Fibroblast of villous mesenchyme (primary cell): ENCODE measurements around the gene RTL1. TPM values are rescaled to one million over a fixed set of nuclear protein-coding genes. Genes with fewer than 3 reads are reported as not detected.

Source experiments
- DNase-seq: peaks from one replicate; pipeline ENCODE4 v3.0.0-alpha.2; 2010; ENCODE audit warnings: low read depth
- H3K4me3 ChIP-seq: 2 replicates; pipeline ENCODE4 v1.5.1; 2011; ENCODE audit warnings: low read depth, mild to moderate bottlenecking, low read length
- total RNA-seq: library from RNA; depleted of rRNA; stranded (reverse); fragments of >200 nt; gene quantifications from 2 replicates; pipeline ENCODE4 v1.2.3, GENCODE V29; 2012
- TF ChIP-seq, protein P1 (sequence below): IDR thresholded peaks from 2 replicates; pipeline ENCODE4 v1.5.1; 2012; ENCODE audit warnings: low read depth, mild to moderate bottlenecking, low read length; ENCODE audit not compliant: insufficient read depth

RTL1 gene
- total RNA-seq, 1 donor = not detected

DNA sequence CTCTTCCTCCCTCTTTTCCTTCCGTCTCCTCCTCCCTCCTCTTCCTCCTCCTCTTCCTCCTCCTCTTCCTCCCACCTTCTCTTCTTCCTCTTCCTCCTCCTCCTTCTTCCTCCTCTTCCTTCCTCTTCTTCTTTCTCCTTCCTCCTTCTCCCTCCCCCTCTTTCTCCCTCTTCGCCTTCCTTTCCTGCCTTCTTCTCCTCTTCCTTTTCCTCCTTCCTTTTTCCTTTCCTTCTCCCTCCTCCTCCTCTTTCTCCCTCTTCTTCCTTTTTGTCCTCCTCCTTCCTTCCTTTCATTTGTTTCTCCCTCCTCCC lies 41.6 kb downstream of the RTL1 start:
- DNase-seq = no peak
- TF ChIP-seq, protein P1, sequence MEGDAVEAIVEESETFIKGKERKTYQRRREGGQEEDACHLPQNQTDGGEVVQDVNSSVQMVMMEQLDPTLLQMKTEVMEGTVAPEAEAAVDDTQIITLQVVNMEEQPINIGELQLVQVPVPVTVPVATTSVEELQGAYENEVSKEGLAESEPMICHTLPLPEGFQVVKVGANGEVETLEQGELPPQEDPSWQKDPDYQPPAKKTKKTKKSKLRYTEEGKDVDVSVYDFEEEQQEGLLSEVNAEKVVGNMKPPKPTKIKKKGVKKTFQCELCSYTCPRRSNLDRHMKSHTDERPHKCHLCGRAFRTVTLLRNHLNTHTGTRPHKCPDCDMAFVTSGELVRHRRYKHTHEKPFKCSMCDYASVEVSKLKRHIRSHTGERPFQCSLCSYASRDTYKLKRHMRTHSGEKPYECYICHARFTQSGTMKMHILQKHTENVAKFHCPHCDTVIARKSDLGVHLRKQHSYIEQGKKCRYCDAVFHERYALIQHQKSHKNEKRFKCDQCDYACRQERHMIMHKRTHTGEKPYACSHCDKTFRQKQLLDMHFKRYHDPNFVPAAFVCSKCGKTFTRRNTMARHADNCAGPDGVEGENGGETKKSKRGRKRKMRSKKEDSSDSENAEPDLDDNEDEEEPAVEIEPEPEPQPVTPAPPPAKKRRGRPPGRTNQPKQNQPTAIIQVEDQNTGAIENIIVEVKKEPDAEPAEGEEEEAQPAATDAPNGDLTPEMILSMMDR = no peak
- no peak overlapping the region for H3K4me3 ChIP-seq

DNA sequence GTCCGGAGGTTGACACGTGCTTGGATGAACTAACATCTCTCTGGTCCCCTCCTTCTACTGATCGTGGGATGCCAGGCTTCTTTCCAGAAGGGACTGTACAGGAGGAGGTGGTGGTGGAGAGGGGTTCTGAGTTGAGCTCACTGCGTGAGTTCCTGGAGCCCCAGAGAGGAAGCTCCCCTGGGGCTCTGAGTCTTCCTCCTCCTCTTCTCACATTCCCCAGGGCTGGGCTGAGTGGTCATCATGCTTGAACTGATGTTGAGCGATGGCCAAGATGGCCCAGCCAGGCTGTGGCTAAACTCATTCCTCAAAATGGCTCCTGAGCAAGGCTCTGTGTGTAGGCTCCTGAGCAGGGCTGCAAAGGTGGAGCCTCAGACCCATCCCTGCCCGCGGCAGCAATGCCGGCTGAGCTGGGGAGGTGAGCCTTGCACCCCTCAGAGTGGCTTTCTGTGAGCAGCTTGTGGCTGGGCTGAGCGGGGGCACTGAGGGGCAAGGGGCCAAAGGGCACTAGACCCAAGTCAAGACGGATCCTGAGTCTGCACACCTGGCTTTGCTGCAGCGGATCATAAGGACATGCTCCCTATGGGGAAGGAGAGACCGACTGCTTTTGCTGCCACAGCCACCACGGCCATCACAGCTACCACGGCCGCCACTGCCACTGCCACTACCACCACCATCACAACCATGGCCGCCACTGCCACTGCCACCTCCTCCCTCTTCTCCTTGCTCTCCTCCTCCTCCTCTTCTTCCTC lies 42.2 kb downstream of the RTL1 start:
- DNase-seq = no peak
- no peak overlapping the region for H3K4me3 ChIP-seq
- TF ChIP-seq, protein P1 = no peak

DNA sequence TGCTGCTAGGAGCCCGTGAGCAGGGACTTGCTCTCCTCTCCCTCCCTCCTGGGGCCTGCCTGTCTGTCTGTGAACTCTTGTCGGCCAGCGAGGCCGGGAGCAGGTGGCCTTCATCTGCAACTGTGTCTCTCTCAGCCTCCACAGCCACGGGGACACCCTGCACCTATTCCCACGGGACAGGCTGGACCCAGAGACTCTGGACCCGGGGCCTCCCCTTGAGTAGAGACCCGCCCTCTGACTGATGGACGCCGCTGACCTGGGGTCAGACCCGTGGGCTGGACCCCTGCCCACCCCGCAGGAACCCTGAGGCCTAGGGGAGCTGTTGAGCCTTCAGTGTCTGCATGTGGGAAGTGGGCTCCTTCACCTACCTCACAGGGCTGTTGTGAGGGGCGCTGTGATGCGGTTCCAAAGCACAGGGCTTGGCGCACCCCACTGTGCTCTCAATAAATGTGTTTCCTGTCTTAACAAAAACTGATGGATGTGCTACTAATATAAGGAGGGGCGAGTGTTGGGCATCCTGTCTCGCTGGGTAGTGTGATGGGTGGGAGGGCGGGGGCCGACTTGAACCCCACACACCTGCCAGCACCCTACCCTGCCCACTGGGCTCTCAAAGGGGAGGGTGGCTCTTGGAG lies 42.9 kb downstream of the RTL1 start:
- no peak overlapping the region for H3K4me3 ChIP-seq

DNA sequence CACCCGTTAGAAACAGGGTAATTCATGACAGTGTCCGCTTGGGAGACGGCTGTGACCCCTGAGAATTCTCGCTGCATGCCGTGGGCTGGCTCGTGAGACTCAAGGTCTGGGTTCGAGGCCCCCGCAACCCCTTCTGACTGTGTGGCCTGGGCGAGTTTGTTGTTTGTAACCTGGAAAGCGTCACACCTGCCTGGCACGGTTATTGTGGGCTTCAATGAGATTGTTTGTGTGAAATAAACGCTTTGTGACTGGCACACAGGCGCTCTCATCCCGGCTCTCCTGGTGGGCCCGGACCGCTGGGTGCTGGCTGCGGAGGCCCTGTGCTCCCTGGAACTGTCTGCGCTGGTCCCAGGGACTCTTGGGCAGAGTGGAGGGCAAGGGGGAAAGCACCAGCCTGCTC lies 43.7 kb downstream of the RTL1 start:
- H3K4me3 ChIP-seq = no peak overlapping the region
- DNase-seq = no peak
- TF ChIP-seq, protein P1 = no peak

More for the DNA sequence above, 42.9 kb downstream of the RTL1 start:
- no peak for DNase-seq
- TF ChIP-seq, protein P1 = no peak

DNA sequence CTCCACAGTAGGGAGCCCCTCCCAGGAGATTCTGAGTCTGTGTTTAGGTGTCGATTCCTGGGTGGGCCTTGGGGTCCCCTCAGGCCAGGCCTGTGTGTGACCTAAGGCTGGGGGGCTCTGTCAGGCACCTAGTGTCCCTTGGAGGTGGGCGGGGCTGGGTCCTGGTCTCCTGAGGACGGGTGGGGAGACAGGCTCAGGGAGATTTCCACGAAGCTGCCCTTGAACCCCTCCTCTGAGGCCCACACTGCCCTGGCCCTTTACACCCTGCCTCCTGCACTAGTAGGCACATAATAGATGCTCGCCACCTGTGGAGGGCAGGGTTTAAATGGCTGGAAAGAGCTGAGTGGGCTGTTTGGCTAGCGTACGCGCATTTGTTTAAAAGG lies 44.7 kb downstream of the RTL1 start:
- no peak for DNase-seq

DNA sequence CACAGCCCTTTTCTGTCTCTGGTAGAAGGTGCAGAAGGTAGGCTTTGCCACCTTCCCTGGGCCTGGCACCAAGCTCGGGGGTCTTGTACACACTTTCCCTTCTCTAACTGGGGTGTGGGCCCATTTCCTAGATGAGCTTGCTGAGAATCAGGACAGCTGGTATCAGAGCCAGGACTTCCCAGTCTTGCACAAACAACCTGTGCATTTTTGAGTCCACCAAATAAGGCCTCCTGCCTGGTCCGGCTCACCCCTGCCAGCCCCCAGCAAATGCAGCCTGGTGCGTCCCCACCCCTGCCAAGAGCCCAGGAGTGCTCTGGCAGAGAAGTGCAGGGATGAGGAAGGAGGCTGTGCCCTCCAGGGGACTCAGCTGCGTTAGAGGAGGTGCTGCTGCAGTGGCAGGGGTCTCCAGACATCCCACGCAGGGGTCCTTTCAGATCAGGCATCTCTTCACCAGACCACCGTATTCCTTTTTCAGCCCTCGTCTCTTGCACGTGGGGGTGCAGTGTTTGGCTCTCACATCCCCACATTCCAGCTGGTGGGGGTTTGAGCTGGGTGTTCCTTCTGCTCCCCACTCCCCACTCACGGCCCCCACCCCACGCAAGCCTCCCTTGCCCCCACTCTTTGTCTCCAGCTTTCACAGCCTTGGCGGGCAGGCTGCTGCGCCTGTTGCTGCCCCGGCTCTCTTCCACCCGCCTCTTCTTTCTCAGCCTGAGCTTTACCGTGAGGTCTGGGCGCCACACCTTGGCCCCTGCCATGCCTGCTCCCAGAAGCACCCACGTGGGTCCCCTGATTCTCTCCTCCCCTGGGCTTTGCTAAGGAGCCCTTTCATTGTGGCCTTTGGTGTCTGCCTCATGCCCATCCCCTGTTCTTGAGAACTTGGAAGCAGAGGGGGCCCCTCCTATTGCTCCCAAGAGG lies 45.3 kb downstream of the RTL1 start:
- H3K4me3 ChIP-seq = no peak overlapping the region
- DNase-seq = no peak
- TF ChIP-seq, protein P1 = no peak

More for the DNA sequence above, 44.7 kb downstream of the RTL1 start:
- H3K4me3 ChIP-seq = no peak overlapping the region
- TF ChIP-seq, protein P1 = no peak
